Stimulated activated CD4-positive, alpha-beta T cell treated with anti-CD3 and anti-CD28 coated beads, Interleukin-2, amount 100 ng/mL, for 24 hours (primary cell): ENCODE results near the gene SPATA31D3.
"Not testable (repeated sequence)": the region's sequence is repeated elsewhere in the genome, so short reads cannot be mapped to it uniquely, and the experiment has no call there.

Experiments
- DNase-seq, 2 donors: peaks; one replicate each; pipeline ENCODE4 v3.0.0-alpha.2; 2020

Gene SPATA31D3

DNA sequence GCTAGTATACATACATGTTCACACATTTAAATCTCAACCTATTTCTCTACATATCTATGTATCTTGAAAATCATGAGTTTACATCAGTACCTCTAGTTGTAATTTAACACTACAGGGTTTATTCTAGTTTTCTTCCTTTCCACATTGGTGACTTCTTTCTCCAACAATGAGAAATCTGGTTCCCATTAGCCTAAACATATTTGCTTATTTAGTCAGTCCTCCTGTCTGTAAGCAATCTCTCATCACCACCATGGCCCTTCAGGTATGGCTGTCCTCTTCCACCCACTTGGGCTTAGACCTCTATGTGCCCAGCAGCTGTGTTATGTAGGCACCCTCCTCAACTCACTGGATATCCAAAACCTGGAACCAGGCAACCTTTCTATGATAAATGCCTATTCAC is 37.3 kb downstream of the SPATA31D3 start:
- DNase-seq = no peak

DNA sequence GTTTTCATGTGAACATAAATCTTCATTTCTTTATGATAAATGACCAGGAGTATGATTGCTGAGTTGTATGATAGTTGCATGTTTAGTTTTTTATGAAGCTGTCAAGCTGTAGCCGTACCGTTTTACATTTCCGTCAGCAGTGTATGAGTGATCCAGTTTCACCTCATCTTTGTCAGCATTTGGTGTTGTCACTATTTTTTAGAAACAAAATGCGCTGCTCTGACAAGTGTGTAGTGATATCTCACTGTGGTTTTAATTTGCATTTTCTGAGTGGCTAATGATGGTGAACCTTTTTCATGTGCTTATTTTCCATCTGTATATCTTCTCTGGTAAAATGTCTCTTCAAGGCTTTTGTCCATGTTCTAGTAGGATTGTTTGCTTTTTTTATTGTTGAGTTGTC is 38.6 kb downstream of the SPATA31D3 start:
- DNase-seq = no peak

DNA sequence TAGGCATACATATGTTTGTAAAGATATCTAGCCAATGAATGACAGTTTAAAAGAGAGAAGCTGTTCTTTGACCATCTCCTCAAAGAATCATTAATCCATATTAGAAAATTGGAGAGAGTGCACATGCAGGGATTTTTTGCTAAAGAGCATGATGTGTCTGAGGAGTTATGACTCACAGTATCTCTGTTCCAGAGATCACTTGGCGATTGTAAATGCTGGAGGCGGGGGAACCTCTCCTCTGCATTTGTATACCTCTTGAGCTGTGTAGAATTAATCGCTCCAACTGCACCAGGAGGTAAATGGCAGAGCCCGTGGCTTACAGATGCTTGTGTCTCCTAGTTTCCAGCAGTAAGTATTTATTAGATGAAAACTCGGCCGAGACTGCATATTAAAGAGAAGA is 41.6 kb downstream of the SPATA31D3 start:
- no peak for DNase-seq

- DNase-seq = no peak
Observed at GRCh38 chr9:81986051-81986450, 42.8 kb downstream of the SPATA31D3 start.

GRCh38 chr9:81988472-81988871 is 45.2 kb downstream of the SPATA31D3 start, which contains the start of gene SPATA31D1:
SPATA31D1 (plus strand) TSS chr9:81988772; CDS start chr9:81988819, 47 bp downstream.
- not testable (repeated sequence) for DNase-seq

- no peak for DNase-seq
Observed at GRCh38 chr9:81989700-81990099, 46.4 kb downstream of the SPATA31D3 start.

GRCh38 chr9:81993656-81994055 is 50.4 kb downstream of the SPATA31D3 start:
- no peak for DNase-seq
